ENCODE measurements around the gene HMGN2.

The HMGN2 gene

GRCh38 chr1:26472320-26472900, at the start of gene HMGN2:
Gene HMGN2 (plus strand): TSS chr1:26472440. CDS start chr1:26472613, 173 bp downstream.
- peak; percentile 88 for DNase-seq

GRCh38 chr1:26429721-26430120, 42.5 kb upstream of the HMGN2 start:
- no peak for DNase-seq

GRCh38 chr1:26431979-26432695, 40.1 kb upstream of the HMGN2 start, which contains the start of gene DHDDS:
Gene DHDDS (plus strand): TSS chr1:26432321. CDS start chr1:26432946, 625 bp downstream.
- DNase-seq: peak; percentile 98

GRCh38 chr1:26432793-26433192, 39.4 kb upstream of the HMGN2 start:
- no peak for DNase-seq

- DNase-seq: no peak
Measured at GRCh38 chr1:26434161-26434752, 38.0 kb upstream of the HMGN2 start.

- DNase-seq: no peak
Measured at GRCh38 chr1:26438041-26438440, 34.2 kb upstream of the HMGN2 start.

- no peak for DNase-seq
Measured at GRCh38 chr1:26440259-26440658, 32.0 kb upstream of the HMGN2 start.

GRCh38 chr1:26449868-26450267, 22.4 kb upstream of the HMGN2 start:
- DNase-seq: no peak

GRCh38 chr1:26450908-26451307, 21.3 kb upstream of the HMGN2 start:
- DNase-seq: no peak

GRCh38 chr1:26452459-26453183, 19.6 kb upstream of the HMGN2 start:
- DNase-seq: no peak

- DNase-seq: no peak
Measured at GRCh38 chr1:26459148-26459547, 13.1 kb upstream of the HMGN2 start.

GRCh38 chr1:26459573-26460031, 12.6 kb upstream of the HMGN2 start:
- DNase-seq: no peak

- no peak for DNase-seq
Measured at GRCh38 chr1:26468911-26469310, 3.3 kb upstream of the HMGN2 start.

GRCh38 chr1:26469558-26469957, 2.7 kb upstream of the HMGN2 start:
- DNase-seq: no peak

- DNase-seq: peak; percentile 9
Measured at GRCh38 chr1:26470878-26471497, 1.3 kb upstream of the HMGN2 start.

GRCh38 chr1:26471498-26472319, 531 bp upstream of the HMGN2 start:
- peak; percentile 30 for DNase-seq

- DNase-seq: peak; percentile 95
Measured at GRCh38 chr1:26472901-26473845, 933 bp downstream of the HMGN2 start.

- DNase-seq: no peak
Measured at GRCh38 chr1:26474818-26475217, 2.6 kb downstream of the HMGN2 start.

- no peak for DNase-seq
Measured at GRCh38 chr1:26475989-26476388, 3.7 kb downstream of the HMGN2 start.

GRCh38 chr1:26476958-26477357, 4.7 kb downstream of the HMGN2 start:
- no peak for DNase-seq
